ENCODE measurements around the gene C7orf25.

The C7orf25 gene

DNA sequence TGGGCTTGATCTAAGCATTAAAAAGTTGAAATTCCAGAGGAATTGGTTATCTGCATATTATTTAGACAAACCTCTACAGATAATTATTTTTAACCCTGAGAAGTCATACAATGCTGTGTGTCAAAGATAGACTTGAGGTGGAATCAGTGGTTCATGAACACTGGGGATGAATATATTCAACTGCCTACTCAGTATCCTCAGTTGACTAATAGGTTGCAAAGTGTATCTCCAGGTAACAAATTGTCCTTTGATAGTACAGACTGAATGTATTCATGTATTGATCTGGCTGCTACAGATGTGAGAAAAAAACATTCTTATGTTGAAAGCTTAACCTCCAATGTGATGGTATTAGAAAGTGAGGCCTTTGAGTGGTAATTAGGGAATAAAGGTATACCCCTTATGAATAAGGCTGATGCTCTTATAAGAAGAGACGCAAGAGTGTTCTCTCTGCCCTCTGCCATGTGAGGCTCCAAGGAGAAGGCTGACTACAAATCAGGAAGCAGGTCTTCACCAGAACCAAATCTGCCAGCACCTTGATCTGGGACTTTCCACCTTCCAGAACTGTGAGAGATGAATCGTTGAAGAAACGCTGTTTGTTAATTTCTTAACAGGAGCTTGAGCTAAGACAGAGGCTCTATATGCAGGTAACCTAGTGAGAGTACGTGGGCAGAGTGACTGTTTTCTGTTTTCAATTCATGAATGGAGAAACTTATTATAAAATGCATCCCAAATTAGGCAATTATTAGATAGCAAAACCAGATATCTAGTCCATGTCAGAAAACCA lies 27.8 kb upstream of the C7orf25 start:
- TF ChIP-seq, protein P1, sequence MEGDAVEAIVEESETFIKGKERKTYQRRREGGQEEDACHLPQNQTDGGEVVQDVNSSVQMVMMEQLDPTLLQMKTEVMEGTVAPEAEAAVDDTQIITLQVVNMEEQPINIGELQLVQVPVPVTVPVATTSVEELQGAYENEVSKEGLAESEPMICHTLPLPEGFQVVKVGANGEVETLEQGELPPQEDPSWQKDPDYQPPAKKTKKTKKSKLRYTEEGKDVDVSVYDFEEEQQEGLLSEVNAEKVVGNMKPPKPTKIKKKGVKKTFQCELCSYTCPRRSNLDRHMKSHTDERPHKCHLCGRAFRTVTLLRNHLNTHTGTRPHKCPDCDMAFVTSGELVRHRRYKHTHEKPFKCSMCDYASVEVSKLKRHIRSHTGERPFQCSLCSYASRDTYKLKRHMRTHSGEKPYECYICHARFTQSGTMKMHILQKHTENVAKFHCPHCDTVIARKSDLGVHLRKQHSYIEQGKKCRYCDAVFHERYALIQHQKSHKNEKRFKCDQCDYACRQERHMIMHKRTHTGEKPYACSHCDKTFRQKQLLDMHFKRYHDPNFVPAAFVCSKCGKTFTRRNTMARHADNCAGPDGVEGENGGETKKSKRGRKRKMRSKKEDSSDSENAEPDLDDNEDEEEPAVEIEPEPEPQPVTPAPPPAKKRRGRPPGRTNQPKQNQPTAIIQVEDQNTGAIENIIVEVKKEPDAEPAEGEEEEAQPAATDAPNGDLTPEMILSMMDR (IDR thresholded peaks at IDR 0.05; ENCODE audit: low read depth, low read length), result no peak
- no peak for DNase-seq (ENCODE audit: low read depth, low spot score)
- H3K4me3 ChIP-seq (ENCODE audit: low read depth, low read length), result no peak overlapping the region
- in situ Hi-C loops (cut with HindIII; ENCODE audit: low sequenced_read_pairs), result no loop called here

DNA sequence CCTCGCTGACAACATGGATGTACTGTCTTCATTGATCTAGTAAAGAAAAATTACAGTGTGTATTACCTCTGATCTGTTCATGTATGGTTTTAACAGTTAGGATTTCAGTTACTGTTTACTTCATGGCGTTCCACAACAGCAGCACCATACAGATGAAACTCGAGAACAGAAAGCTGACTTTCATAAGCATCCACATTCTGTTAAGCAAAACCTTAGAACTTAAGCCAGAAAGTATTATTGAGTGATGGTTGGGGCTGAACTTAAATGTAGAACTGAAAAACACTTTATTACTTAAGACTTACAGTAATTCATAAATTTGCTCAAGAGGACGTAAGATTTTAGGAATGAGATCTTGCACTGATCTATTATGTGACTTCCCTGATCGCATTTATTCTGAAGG lies 24.0 kb upstream of the C7orf25 start:
- TF ChIP-seq, protein P1 (IDR thresholded peaks at IDR 0.05; ENCODE audit: low read depth, low read length), result no peak
- no peak for DNase-seq (ENCODE audit: low read depth, low spot score)
- in situ Hi-C loops (cut with HindIII; ENCODE audit: low sequenced_read_pairs), result no loop called here
- H3K4me3 ChIP-seq (ENCODE audit: low read depth, low read length), result no peak overlapping the region

DNA sequence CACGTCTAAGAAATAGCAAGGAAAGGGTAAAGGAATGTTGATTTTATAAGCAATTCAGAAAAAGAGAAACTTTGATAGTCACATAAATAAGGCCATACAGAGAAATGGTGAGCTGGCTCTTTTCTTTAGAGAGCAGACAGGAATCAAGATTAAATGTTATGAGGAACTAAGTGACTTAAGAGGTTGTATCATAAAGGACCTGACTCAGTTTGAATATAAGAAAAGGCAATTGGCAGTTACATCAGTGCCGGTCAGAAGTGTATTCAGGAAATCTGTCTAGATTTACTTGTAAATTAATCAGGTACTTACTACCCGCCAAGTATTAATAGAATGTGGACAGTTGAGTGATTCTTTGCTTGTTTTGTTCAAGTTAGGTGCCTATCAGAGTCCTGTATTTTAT lies 22.4 kb upstream of the C7orf25 start:
- TF ChIP-seq, protein P1 (IDR thresholded peaks at IDR 0.05; ENCODE audit: low read depth, low read length), result no peak
- H3K4me3 ChIP-seq (ENCODE audit: low read depth, low read length), result no peak overlapping the region
- in situ Hi-C loops (cut with HindIII; ENCODE audit: low sequenced_read_pairs), result no loop called here
- DNase-seq (ENCODE audit: low read depth, low spot score), result no peak

DNA sequence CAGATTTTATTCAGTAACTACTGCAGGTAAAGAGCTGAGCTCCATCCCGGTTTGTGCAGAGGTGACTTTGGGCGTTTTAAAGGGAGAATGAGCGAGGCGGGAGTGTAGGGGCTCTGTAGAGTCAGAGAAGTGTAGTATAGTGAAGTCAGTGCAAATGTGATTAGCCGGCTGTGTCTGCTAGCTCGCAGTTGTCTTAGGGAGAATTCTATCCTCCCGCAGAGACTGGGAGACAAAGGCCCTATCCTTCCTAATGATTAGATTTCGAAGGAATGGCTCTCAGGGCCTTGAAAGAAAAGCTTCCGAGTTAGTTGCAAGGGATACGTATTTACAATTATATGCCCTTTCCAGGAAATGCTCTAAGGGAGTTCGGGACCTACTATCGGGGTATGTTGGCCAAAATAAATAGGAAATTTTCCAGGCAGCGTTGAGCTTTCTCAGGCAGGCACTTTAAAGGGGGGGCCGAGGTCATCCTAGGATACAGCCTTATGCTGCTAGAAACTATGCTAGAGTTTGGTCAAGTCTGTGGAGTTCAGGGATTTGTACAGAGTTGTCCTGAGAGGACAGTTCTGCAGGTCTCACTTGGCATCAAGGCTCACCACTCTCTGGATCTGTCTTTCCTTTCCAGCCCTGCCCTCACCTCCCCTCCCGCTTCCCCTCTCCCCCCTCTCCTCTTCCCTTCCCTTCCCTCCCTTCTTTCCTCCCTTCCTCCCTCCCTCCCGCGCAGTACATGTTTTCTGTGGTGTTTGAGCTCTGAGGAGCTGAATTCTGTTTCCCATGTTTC lies 21.1 kb upstream of the C7orf25 start:
- H3K4me3 ChIP-seq (ENCODE audit: low read depth, low read length), result peak overlapping the region; percentile 96
- in situ Hi-C loops (cut with HindIII; ENCODE audit: low sequenced_read_pairs), result no loop called here
- TF ChIP-seq, protein P1 (IDR thresholded peaks at IDR 0.05; ENCODE audit: low read depth, low read length), result no peak
- peak; percentile 47 for DNase-seq (ENCODE audit: low read depth, low spot score)

DNA sequence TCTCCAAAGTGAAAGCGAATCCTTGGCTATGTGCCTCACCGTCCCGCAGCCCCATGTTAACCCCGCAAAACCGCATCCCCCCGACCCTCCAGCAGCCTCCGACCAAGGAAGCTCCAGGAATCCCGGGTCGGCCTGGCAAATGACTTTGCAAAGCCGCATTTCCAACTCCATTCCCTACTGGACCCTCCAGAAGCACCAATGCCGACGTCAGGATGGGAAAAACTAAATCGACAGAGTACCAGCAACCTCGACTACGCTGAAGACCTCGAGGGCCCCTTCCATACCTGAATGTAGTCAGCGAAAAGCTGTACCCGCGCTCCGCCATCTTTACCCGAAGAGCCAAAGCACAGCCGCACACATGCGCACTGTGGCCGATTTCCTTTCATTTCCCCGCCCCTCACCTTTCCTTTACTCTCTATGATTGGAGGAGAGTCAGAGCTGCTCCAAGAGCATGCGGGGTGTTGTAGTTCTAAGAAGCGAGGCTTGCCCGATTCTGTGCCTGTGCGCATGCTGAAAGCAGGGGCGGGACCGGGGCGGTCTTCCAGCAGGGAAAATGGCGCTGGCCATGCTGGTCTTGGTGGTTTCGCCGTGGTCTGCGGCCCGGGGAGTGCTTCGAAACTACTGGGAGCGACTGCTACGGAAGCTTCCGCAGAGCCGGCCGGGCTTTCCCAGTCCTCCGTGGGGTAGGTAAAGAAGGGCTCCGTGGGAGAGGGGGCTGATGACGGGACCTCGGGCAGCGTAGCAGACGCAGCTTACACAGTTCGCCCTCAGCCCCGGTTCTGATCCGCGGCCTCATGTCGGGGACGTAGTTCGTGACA lies 20.2 kb upstream of the C7orf25 start, which contains the start of the genes MRPL32 and PSMA2:
MRPL32 (plus strand) TSS at position 543 of the 818 bp plus-strand sequence; CDS start at position 554, 11 bp downstream.
PSMA2 (minus strand) TSS at position 341 of the 818 bp plus-strand sequence; CDS start at position 325, 16 bp downstream.
- DNase-seq (ENCODE audit: low read depth, low spot score), result peak; percentile 98
- in situ Hi-C loops (cut with HindIII; ENCODE audit: low sequenced_read_pairs), result no loop called here
- H3K4me3 ChIP-seq (ENCODE audit: low read depth, low read length), result peak within 1 kb of the TSS; percentile 96
- TF ChIP-seq, protein P1 (IDR thresholded peaks at IDR 0.05; ENCODE audit: low read depth, low read length), result no peak

DNA sequence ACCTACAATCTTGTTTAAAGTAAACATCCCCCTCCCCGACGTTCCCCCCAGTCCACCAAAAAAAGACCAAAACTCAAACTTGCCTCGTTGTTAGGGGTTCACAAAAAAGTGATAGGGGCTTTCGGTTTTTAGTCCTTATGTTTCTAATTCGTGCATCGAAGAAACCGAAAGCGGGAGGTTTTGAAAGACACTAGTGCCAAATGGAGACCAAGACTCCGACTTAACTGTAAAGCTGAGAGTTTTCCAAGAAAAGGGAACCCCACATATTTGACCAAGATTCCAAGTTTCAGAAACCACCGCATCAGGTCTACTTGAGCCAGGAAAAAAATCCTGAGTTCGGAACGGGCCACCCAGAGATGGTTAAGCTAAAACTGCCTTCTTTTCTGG lies 19.6 kb upstream of the C7orf25 start:
- in situ Hi-C loops (cut with HindIII; ENCODE audit: low sequenced_read_pairs), result no loop called here
- H3K4me3 ChIP-seq (ENCODE audit: low read depth, low read length), result peak overlapping the region; percentile 96
- DNase-seq (ENCODE audit: low read depth, low spot score), result no peak
- TF ChIP-seq, protein P1 (IDR thresholded peaks at IDR 0.05; ENCODE audit: low read depth, low read length), result no peak

Data from astrocyte of the spinal cord (primary cell).